Upper lobe of left lung (tissue), 6 donors: Measurements from ENCODE around the gene TMEM217. TPM values are rescaled to one million over a fixed set of nuclear protein-coding genes. Genes with fewer than 3 reads are reported as not detected.

Source experiments
- ATAC-seq, 2 donors: fragments of 200-7000 bp; cut with Tn5 transposase; one replicate each; pipeline ENCODE4 v1.9.1; 2022; ENCODE audit warnings: mild to moderate bottlenecking in 2 of 2, moderate library complexity in 2 of 2; ENCODE audit not compliant: low FRiP score in 2 of 2
- DNase-seq, 2 donors: peaks; one replicate each; pipeline ENCODE4 v3.0.0-alpha.2; 2019 to 2020
- H3K27ac ChIP-seq, 4 donors: fragments of 200-600 bp; sonication (generic); one replicate each; pipeline ENCODE4 v1.5.1; 2016 to 2019
- H3K27me3 ChIP-seq, 4 donors: fragments of 200-600 bp; sonication (generic); one replicate each; pipeline ENCODE4 v1.5.1; 2017 to 2019
- H3K36me3 ChIP-seq, 4 donors: fragments of 200-600 bp; sonication (generic); one replicate each; pipeline ENCODE4 v1.5.1; 2016 to 2019
- H3K4me1 ChIP-seq, 4 donors: fragments of 200-600 bp; sonication (generic); one replicate each; pipeline ENCODE4 v1.5.1; 2018 to 2019
- H3K4me3 ChIP-seq, 4 donors: fragments of 200-600 bp; sonication (generic); one replicate each; pipeline ENCODE4 v1.5.1; 2017 to 2019; ENCODE audit warnings: mild to moderate bottlenecking in 2 of 4, moderate library complexity in 1 of 4
- H3K9me3 ChIP-seq, 4 donors: fragments of 200-600 bp; sonication (generic); one replicate each; pipeline ENCODE4 v1.5.1; 2018 to 2019
- EP300 ChIP-seq, 4 donors: sonication (generic); formaldehyde crosslinking; IDR thresholded peaks; one replicate each; pipeline ENCODE4 v1.5.1; 2017; ENCODE audit warnings: antibody characterized with exemption in 4 of 4, control low read depth in 2 of 4
- POLR2A ChIP-seq, 4 donors: fragments of 450-650 bp; IDR thresholded peaks; one replicate each; pipeline ENCODE4 v1.5.1; 2016 to 2017; ENCODE audit warnings: antibody characterized with exemption in 4 of 4, mild to moderate bottlenecking in 2 of 4
- POLR2AphosphoS5 ChIP-seq, 2 donors: sonication (generic); formaldehyde crosslinking; IDR thresholded peaks; one replicate each; pipeline ENCODE4 v1.5.1; 2017; ENCODE audit warnings: antibody characterized with exemption in 2 of 2
- WGBS, 2 donors: methylation state at CpG; one replicate each; pipeline ENCODE4 v1.1.5; 2017 to 2018; 5-methylcytosine and 5-hydroxymethylcytosine counted together
- total RNA-seq, 6 donors: library from RNA; depleted of rRNA in 4 of 6; stranded (reverse); fragments of >200 nt in 4 of 6; gene quantifications; one replicate each; pipeline versions ENCODE4 v1.1.0 to v1.2.1, GENCODE V29; 2016 to 2021
- TF ChIP-seq, protein P1 (sequence below), 6 experiments: fragments of 450-650 bp in 4 of 6; fragments of 200-600 bp in 2 of 6; sonication (generic) in 2 of 6; IDR thresholded peaks; one replicate each; pipeline ENCODE4 v1.5.1; 2016 to 2019; ENCODE audit warnings: antibody characterized with exemption in 6 of 6
- donor health status: DM: no; HTN: no; CAD: no; lungs with moderate emphysema.
- donor health status: DM: no; HTN: yes; CAD: no; lungs with severe emphysema.

Gene TMEM217
- total RNA-seq, 6 donors from 2014 or later, result 0.67 to 3.4 (median 1.1) TPM

DNA sequence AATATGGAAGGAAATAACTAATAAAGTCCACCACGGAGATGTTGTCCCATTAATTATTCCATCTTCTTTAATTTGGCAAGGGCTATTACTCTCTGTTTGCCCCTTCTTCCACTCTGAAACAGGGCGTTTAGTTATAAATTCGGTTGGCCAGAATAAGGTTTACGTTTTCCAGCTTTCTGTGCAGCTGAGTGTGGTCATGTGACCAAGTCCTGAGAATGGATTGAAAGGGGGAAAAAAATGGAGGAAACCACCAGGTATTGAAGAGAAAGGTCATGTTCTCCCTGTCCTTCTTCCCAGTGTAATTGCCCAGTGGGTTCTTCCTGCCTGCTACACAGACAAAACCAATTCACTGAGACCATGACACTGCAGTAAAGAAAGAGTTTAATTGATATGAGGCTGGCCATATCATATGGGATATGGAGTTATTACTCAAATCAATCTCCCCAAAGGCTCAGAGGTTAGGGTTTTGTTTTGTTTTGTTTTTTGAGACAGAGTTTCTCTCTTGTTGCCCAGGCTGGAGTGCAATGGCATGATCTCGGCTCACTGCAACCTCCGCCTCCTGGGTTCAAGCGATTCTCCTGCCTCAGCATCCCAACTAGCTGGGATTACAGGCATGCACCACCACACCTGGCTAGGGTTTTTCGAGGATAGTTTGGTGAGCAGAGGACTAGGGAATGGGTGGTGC lies 14.7 kb downstream of the TMEM217 start:
- TF ChIP-seq EP300 (IDR thresholded peaks at IDR 0.05) (no peak), POLR2AphosphoS5 (IDR thresholded peaks at IDR 0.05) (no peak), POLR2A (IDR thresholded peaks at IDR 0.05) (no peak)
- TF ChIP-seq, protein P1, sequence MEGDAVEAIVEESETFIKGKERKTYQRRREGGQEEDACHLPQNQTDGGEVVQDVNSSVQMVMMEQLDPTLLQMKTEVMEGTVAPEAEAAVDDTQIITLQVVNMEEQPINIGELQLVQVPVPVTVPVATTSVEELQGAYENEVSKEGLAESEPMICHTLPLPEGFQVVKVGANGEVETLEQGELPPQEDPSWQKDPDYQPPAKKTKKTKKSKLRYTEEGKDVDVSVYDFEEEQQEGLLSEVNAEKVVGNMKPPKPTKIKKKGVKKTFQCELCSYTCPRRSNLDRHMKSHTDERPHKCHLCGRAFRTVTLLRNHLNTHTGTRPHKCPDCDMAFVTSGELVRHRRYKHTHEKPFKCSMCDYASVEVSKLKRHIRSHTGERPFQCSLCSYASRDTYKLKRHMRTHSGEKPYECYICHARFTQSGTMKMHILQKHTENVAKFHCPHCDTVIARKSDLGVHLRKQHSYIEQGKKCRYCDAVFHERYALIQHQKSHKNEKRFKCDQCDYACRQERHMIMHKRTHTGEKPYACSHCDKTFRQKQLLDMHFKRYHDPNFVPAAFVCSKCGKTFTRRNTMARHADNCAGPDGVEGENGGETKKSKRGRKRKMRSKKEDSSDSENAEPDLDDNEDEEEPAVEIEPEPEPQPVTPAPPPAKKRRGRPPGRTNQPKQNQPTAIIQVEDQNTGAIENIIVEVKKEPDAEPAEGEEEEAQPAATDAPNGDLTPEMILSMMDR (IDR thresholded peaks at IDR 0.05), result no peak
- no peak overlapping the region for H3K4me3 ChIP-seq
- H3K36me3 ChIP-seq, result no peaks in the 10 kb centered on the region
- H3K4me1 ChIP-seq, result peaks cover 13 to 33% (median 31%) of the 10 kb centered on the region in 4 donors
- no peaks in the 10 kb centered on the region for H3K27me3 ChIP-seq
- ATAC-seq, result no peak
- 89% methylated on average over 7 to 8 of the region's 8 CpGs for WGBS, 2 donors
- peak overlapping the region; percentile 15 to 81 (median 72) for H3K27ac ChIP-seq
- no peak for DNase-seq
- H3K9me3 ChIP-seq, result no peaks in the 10 kb centered on the region

DNA sequence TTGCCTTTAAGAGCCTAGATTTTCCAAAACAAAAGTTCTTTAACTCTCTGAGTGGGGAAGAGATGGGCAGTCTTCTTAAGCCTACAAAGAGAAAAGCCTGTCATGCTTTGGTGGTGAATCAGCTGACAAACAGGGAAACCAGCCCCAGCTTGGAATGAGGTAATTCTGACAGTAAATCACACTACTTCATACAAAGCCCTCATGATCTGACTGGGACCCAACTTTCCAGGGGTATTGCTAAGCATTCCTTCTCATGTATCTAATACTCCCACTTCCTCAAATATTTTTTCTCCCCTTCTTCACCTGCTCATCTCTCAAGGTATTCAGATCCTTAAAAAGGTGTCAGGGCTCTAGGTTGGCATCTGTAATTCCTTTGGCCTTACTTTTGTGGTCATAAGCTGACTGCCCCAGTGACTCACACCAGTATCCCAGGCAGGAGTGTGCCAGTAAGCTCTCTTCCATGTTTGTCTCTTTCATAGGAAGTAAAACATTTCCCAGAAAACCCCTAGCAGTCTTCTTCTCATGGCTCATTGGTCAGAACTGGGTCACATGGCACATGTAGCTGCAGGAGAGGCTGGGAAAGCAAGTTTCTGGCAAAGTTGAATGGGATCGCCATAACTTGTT lies 15.4 kb downstream of the TMEM217 start:
- Histone ChIP-seq H3K27me3 (no peaks in the 10 kb centered on the region), H3K9me3 (no peaks in the 10 kb centered on the region), H3K4me3 (no peak overlapping the region), H3K4me1 (peaks cover 13 to 34% (median 31%) of the 10 kb centered on the region in 4 donors), H3K36me3 (no peaks in the 10 kb centered on the region), H3K27ac (peak overlapping the region; percentile 15 to 76 (median 72))
- DNase-seq, result peak in 1 of 2 donors; percentile 50
- 79 to 85% methylated on average over 1 of the region's 1 CpG for WGBS, 2 donors
- peak in 1 of 4 donors; percentile 17 for TF ChIP-seq EP300 (IDR thresholded peaks at IDR 0.05)
- TF ChIP-seq POLR2A (IDR thresholded peaks at IDR 0.05), result no peak
- TF ChIP-seq POLR2AphosphoS5 (IDR thresholded peaks at IDR 0.05), result no peak
- TF ChIP-seq, protein P1 (IDR thresholded peaks at IDR 0.05), result no peak
- ATAC-seq, result peak in 1 of 2 donors; percentile 66

DNA sequence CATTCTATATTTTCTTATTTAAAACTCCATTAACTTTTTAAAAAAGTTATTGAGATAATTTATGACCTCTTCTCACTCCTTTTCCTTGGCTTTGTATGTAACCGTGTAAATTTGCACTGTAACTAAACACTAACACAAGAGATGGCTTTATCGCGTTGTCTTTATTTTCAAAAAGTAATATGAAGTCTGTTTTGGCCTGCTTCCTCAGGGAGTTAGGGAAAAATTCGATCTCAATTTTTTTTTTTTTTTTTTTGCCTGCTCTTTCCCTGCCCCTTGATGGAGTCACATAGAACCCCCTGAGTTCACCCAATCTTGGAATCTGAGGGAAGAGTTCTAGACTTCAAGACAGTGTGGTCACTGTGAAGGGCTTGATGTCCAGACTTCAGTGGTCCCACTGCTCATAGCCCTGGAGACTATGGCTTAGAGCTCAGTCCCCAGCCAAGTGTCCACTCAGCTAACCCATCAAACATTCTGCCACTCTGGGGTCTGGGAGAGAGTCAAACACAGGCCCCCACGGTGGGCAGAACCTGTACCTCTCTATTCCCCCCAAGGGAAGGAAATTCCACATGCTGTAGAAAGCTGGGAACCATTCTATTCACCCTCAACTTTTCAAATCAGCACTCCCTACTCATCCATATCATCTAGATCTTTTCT lies 16.0 kb downstream of the TMEM217 start:
- Histone ChIP-seq H3K9me3 (no peaks in the 10 kb centered on the region), H3K27me3 (no peaks in the 10 kb centered on the region), H3K4me3 (no peak overlapping the region), H3K36me3 (no peaks in the 10 kb centered on the region), H3K4me1 (peaks cover 13 to 34% (median 31%) of the 10 kb centered on the region in 4 donors), H3K27ac (peak overlapping the region in 3 of 4 donors; percentile 70 to 76 (median 73))
- WGBS, 2 donors, result 87 to 94% methylated on average over 5 of the region's 5 CpGs
- ATAC-seq (no peak), DNase-seq (no peak)
- no peak for TF ChIP-seq POLR2A (IDR thresholded peaks at IDR 0.05)
- TF ChIP-seq, protein P1 (IDR thresholded peaks at IDR 0.05), result no peak
- no peak for TF ChIP-seq POLR2AphosphoS5 (IDR thresholded peaks at IDR 0.05)
- TF ChIP-seq EP300 (IDR thresholded peaks at IDR 0.05), result no peak

GRCh38 chr6:37241131-37241530 lies 16.8 kb downstream of the TMEM217 start:
- no peaks in the 10 kb centered on the region for H3K27me3 ChIP-seq
- TF ChIP-seq POLR2A (IDR thresholded peaks at IDR 0.05) (no peak), POLR2AphosphoS5 (IDR thresholded peaks at IDR 0.05) (no peak), EP300 (IDR thresholded peaks at IDR 0.05) (no peak)
- TF ChIP-seq, protein P1 (IDR thresholded peaks at IDR 0.05), result no peak
- H3K4me1 ChIP-seq, result peaks cover 13 to 34% (median 31%) of the 10 kb centered on the region in 4 donors
- H3K4me3 ChIP-seq, result no peak overlapping the region
- ATAC-seq, result no peak
- whole genome bisulfite sequencing, 2 donors, result 93 to 98% methylated on average over 6 of the region's 6 CpGs
- no peaks in the 10 kb centered on the region for H3K36me3 ChIP-seq
- DNase-seq, result no peak
- no peaks in the 10 kb centered on the region for H3K9me3 ChIP-seq
- H3K27ac ChIP-seq, result no peak overlapping the region
